ENCODE data around the gene DBF4.
"Not testable (repeated sequence)": the region's sequence is repeated elsewhere in the genome, so short reads cannot be mapped to it uniquely, and the experiment has no call there.

- not testable (repeated sequence) for TF ChIP-seq E2F4 (IDR thresholded peaks at IDR 0.05; ENCODE audit: low read depth, low read length); POLR2AphosphoS5 (IDR thresholded peaks at IDR 0.05; ENCODE audit: low read length); ZBTB4 (CRISPR knock-in tag; IDR thresholded peaks at IDR 0.05); CTCF (IDR thresholded peaks at IDR 0.05 in 2 of 3, conservative IDR thresholded peaks at IDR 0.05 in 1 of 3; ENCODE audit: control insufficient read depth in 2 of 3, extremely low read depth in 1 of 3, insufficient read depth in 1 of 3, low read depth in 3 of 3, low read length in 3 of 3); SMC3 (IDR thresholded peaks at IDR 0.05; ENCODE audit: borderline replicate concordance, low read length); TCF7 (IDR thresholded peaks at IDR 0.05; ENCODE audit: borderline replicate concordance); TARDBP (IDR thresholded peaks at IDR 0.05; ENCODE audit: borderline replicate concordance); ETV6 (conservative IDR thresholded peaks at IDR 0.05 in 1 of 2, IDR thresholded peaks at IDR 0.05 in 1 of 2; ENCODE audit: borderline replicate concordance in 1 of 2, low read depth in 1 of 2); RAD51 (IDR thresholded peaks at IDR 0.05)
Measured at GRCh38 chr7:87866533-87866932, 9.8 kb upstream of the DBF4 start.

Data from GM12878 (cell line).